Measurements from ENCODE around the gene ALK.

ALK gene

GRCh38 chr2:29767606-29768335, 153.6 kb downstream of the ALK start:
- Histone ChIP-seq H3K36me3 (ENCODE audit: control insufficient read depth, low read depth, low read length) (no peaks in the 10 kb centered on the region), H3K4me3 (ENCODE audit: low read length) (no peak overlapping the region), H3K4me1 (ENCODE audit: control insufficient read depth, low read depth, low read length) (no peaks in the 10 kb centered on the region), H3K27ac (ENCODE audit: low read length) (no peak overlapping the region), H3K27me3 (ENCODE audit: control insufficient read depth, insufficient read depth, low read length) (no peaks in the 10 kb centered on the region), H3K9me3 (ENCODE audit: control insufficient read depth, low read depth, low read length) (no peaks in the 10 kb centered on the region), H3K9ac (ENCODE audit: low read length) (no peak overlapping the region)

GRCh38 chr2:29766191-29766590, 155.2 kb downstream of the ALK start:
- Histone ChIP-seq H3K4me3 (ENCODE audit: low read length) (no peak overlapping the region), H3K27me3 (ENCODE audit: control insufficient read depth, insufficient read depth, low read length) (no peaks in the 10 kb centered on the region)

GRCh38 chr2:29765721-29766120, 155.7 kb downstream of the ALK start:
- no peaks in the 10 kb centered on the region for H3K36me3 ChIP-seq (ENCODE audit: control insufficient read depth, low read depth, low read length)
- no peak overlapping the region for H3K4me3 ChIP-seq (ENCODE audit: low read length)
- H3K4me1 ChIP-seq (ENCODE audit: control insufficient read depth, low read depth, low read length), result no peaks in the 10 kb centered on the region
- H3K27me3 ChIP-seq (ENCODE audit: control insufficient read depth, insufficient read depth, low read length), result no peaks in the 10 kb centered on the region
- H3K9me3 ChIP-seq (ENCODE audit: control insufficient read depth, low read depth, low read length), result no peaks in the 10 kb centered on the region
- H3K27ac ChIP-seq (ENCODE audit: low read length), result no peak overlapping the region
- H3K9ac ChIP-seq (ENCODE audit: low read length), result no peak overlapping the region

More at GRCh38 chr2:29766191-29766590, 155.2 kb downstream of the ALK start:
- Histone ChIP-seq H3K9me3 (ENCODE audit: control insufficient read depth, low read depth, low read length) (no peaks in the 10 kb centered on the region), H3K4me1 (ENCODE audit: control insufficient read depth, low read depth, low read length) (no peaks in the 10 kb centered on the region), H3K9ac (ENCODE audit: low read length) (no peak overlapping the region), H3K27ac (ENCODE audit: low read length) (no peak overlapping the region), H3K36me3 (ENCODE audit: control insufficient read depth, low read depth, low read length) (no peaks in the 10 kb centered on the region)

GRCh38 chr2:29763371-29763770, 158.0 kb downstream of the ALK start:
- Histone ChIP-seq H3K27ac (ENCODE audit: low read length) (no peak overlapping the region), H3K9me3 (ENCODE audit: control insufficient read depth, low read depth, low read length) (no peaks in the 10 kb centered on the region), H3K9ac (ENCODE audit: low read length) (no peak overlapping the region), H3K27me3 (ENCODE audit: control insufficient read depth, insufficient read depth, low read length) (no peaks in the 10 kb centered on the region), H3K4me1 (ENCODE audit: control insufficient read depth, low read depth, low read length) (no peaks in the 10 kb centered on the region), H3K36me3 (ENCODE audit: control insufficient read depth, low read depth, low read length) (no peaks in the 10 kb centered on the region), H3K4me3 (ENCODE audit: low read length) (no peak overlapping the region)

DNA sequence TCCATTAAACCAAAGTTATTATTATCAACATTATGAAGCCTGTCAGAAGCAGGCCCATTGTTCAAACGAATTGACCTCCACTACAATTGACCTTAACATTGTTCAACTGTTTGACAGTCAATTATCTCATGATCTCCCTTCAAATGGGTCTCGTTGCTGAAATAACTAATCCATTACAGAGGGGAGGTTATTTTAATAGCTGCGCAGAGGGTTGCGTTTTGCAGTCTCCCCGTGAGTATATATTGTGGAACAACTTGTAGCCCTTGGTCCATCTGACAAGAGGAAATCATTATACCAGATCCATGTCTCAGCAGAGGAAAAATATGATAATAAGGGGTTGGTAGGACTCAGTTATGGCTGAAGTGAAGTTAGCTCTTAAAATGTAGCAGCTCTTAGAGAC, 159.1 kb downstream of the ALK start:
- Histone ChIP-seq H3K4me3 (ENCODE audit: low read length) (no peak overlapping the region), H3K4me1 (ENCODE audit: control insufficient read depth, low read depth, low read length) (no peaks in the 10 kb centered on the region), H3K9ac (ENCODE audit: low read length) (no peak overlapping the region), H3K9me3 (ENCODE audit: control insufficient read depth, low read depth, low read length) (no peaks in the 10 kb centered on the region), H3K27ac (ENCODE audit: low read length) (no peak overlapping the region), H3K36me3 (ENCODE audit: control insufficient read depth, low read depth, low read length) (no peaks in the 10 kb centered on the region), H3K27me3 (ENCODE audit: control insufficient read depth, insufficient read depth, low read length) (no peaks in the 10 kb centered on the region)

- Histone ChIP-seq H3K36me3 (ENCODE audit: control insufficient read depth, low read depth, low read length) (no peaks in the 10 kb centered on the region), H3K27ac (ENCODE audit: low read length) (no peak overlapping the region), H3K4me1 (ENCODE audit: control insufficient read depth, low read depth, low read length) (no peaks in the 10 kb centered on the region), H3K4me3 (ENCODE audit: low read length) (no peak overlapping the region), H3K9ac (ENCODE audit: low read length) (no peak overlapping the region), H3K27me3 (ENCODE audit: control insufficient read depth, insufficient read depth, low read length) (no peaks in the 10 kb centered on the region), H3K9me3 (ENCODE audit: control insufficient read depth, low read depth, low read length) (no peaks in the 10 kb centered on the region)
These were observed 160.1 kb downstream of the ALK start for GRCh38 chr2:29761278-29761677.

DNA sequence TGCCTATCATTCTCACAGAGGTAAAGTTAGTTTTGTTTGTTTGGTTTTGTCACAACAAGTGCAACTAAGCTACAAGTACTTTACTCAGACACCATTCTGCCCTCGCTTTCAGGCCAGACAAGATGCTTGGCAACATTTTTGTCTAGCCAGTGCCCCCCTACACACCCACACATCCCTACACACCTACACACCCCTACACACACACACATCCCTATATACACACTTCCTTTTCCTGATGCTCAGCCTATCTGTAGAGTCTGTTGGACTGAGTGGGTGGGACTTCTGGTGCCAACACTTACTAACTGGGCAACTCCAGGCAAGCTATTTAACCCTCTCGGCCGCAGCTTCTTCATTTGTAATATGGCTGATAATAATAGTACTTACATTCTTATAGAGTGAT, 161.4 kb downstream of the ALK start:
- H3K9ac ChIP-seq (ENCODE audit: low read length), result no peak overlapping the region
- H3K27ac ChIP-seq (ENCODE audit: low read length), result no peak overlapping the region
- no peaks in the 10 kb centered on the region for H3K36me3 ChIP-seq (ENCODE audit: control insufficient read depth, low read depth, low read length)
- no peaks in the 10 kb centered on the region for H3K4me1 ChIP-seq (ENCODE audit: control insufficient read depth, low read depth, low read length)
- no peak overlapping the region for H3K4me3 ChIP-seq (ENCODE audit: low read length)
- no peaks in the 10 kb centered on the region for H3K9me3 ChIP-seq (ENCODE audit: control insufficient read depth, low read depth, low read length)
- no peaks in the 10 kb centered on the region for H3K27me3 ChIP-seq (ENCODE audit: control insufficient read depth, insufficient read depth, low read length)

- Histone ChIP-seq H3K36me3 (ENCODE audit: control insufficient read depth, low read depth, low read length) (no peaks in the 10 kb centered on the region), H3K4me1 (ENCODE audit: control insufficient read depth, low read depth, low read length) (no peaks in the 10 kb centered on the region), H3K27me3 (ENCODE audit: control insufficient read depth, insufficient read depth, low read length) (no peaks in the 10 kb centered on the region)
These were observed 162.0 kb downstream of the ALK start for GRCh38 chr2:29759360-29759759.

GRCh38 chr2:29755829-29756228, 165.6 kb downstream of the ALK start:
- no peaks in the 10 kb centered on the region for H3K9me3 ChIP-seq (ENCODE audit: control insufficient read depth, low read depth, low read length)
- H3K27me3 ChIP-seq (ENCODE audit: control insufficient read depth, insufficient read depth, low read length), result no peaks in the 10 kb centered on the region
- H3K9ac ChIP-seq (ENCODE audit: low read length), result no peak overlapping the region
- H3K4me1 ChIP-seq (ENCODE audit: control insufficient read depth, low read depth, low read length), result no peaks in the 10 kb centered on the region
- no peak overlapping the region for H3K27ac ChIP-seq (ENCODE audit: low read length)
- H3K4me3 ChIP-seq (ENCODE audit: low read length), result no peak overlapping the region
- H3K36me3 ChIP-seq (ENCODE audit: control insufficient read depth, low read depth, low read length), result no peaks in the 10 kb centered on the region

More at GRCh38 chr2:29759360-29759759, 162.0 kb downstream of the ALK start:
- no peak overlapping the region for H3K4me3 ChIP-seq (ENCODE audit: low read length)
- H3K27ac ChIP-seq (ENCODE audit: low read length), result no peak overlapping the region
- H3K9me3 ChIP-seq (ENCODE audit: control insufficient read depth, low read depth, low read length), result no peaks in the 10 kb centered on the region
- H3K9ac ChIP-seq (ENCODE audit: low read length), result no peak overlapping the region

- no peak overlapping the region for H3K27ac ChIP-seq (ENCODE audit: low read length)
- H3K36me3 ChIP-seq (ENCODE audit: control insufficient read depth, low read depth, low read length), result no peaks in the 10 kb centered on the region
- no peaks in the 10 kb centered on the region for H3K9me3 ChIP-seq (ENCODE audit: control insufficient read depth, low read depth, low read length)
- no peak overlapping the region for H3K9ac ChIP-seq (ENCODE audit: low read length)
- H3K27me3 ChIP-seq (ENCODE audit: control insufficient read depth, insufficient read depth, low read length), result no peaks in the 10 kb centered on the region
- no peak overlapping the region for H3K4me3 ChIP-seq (ENCODE audit: low read length)
- H3K4me1 ChIP-seq (ENCODE audit: control insufficient read depth, low read depth, low read length), result no peaks in the 10 kb centered on the region
These were observed 166.2 kb downstream of the ALK start for GRCh38 chr2:29755233-29755632.

DNA sequence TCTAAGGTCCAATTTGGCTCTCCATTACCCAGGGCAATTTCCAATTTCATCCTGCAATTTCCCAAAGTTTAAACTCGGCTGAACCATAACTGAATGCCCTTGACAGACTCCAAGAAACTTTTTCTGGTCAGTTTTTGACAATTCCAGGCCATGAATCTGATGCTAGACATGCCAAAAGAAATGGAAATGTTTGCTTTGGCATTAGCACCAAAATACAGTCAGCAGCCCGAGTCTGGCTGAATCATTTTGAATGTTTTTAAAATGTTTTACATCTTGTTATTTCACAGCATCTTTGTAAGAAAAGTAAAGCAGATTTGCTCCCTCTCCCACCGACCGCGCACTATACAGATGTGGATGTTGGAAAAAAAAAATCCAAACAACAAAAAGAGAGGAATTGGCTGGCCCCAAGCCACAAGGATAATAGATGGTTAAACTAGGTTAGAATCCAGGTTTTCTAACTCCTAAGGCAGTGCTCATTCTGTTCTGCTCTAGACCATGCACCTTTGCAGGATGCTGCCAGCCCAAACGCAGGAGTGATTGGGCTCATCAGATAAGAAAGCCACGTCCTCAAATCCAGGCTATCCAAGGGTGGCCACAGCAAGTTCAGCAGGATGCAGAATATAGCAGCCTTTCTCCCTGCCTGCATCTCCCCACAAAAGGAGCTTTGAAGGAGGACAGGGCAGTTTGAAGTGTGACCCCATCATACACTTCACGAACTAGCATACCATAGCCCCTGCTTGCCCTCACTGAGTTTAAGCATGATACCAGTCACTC, 167.5 kb downstream of the ALK start:
- Histone ChIP-seq H3K4me3 (ENCODE audit: low read length) (no peak overlapping the region), H3K27ac (ENCODE audit: low read length) (no peak overlapping the region), H3K4me1 (ENCODE audit: control insufficient read depth, low read depth, low read length) (no peaks in the 10 kb centered on the region), H3K36me3 (ENCODE audit: control insufficient read depth, low read depth, low read length) (no peaks in the 10 kb centered on the region), H3K9ac (ENCODE audit: low read length) (no peak overlapping the region), H3K27me3 (ENCODE audit: control insufficient read depth, insufficient read depth, low read length) (no peaks in the 10 kb centered on the region), H3K9me3 (ENCODE audit: control insufficient read depth, low read depth, low read length) (no peaks in the 10 kb centered on the region)

DNA sequence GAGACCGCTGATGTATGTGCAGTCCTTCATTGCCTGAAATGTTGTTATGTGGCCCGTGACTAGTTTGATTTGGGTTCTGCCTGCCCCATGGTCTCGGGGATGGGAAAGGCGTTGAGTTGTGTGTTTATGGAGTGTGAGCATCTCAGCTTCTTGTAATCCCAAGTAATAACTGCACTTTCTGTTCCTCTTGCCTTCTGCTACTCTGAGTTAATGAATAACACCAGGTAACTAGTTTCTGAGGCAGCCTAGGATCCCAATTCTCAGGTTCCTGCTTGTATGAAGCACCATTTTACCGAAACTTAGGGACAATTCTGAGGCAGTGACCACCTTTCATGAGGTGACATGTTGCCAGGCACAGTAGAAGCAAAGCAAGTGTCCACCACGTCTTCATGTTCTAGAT, 170.0 kb downstream of the ALK start:
- Histone ChIP-seq H3K27me3 (ENCODE audit: control insufficient read depth, insufficient read depth, low read length) (no peaks in the 10 kb centered on the region), H3K4me1 (ENCODE audit: control insufficient read depth, low read depth, low read length) (no peaks in the 10 kb centered on the region), H3K4me3 (ENCODE audit: low read length) (no peak overlapping the region), H3K9ac (ENCODE audit: low read length) (no peak overlapping the region), H3K27ac (ENCODE audit: low read length) (no peak overlapping the region), H3K36me3 (ENCODE audit: control insufficient read depth, low read depth, low read length) (no peaks in the 10 kb centered on the region), H3K9me3 (ENCODE audit: control insufficient read depth, low read depth, low read length) (no peaks in the 10 kb centered on the region)

Measured in iPS-18a (cell line).